GM12878 (cell line): ENCODE measurements around the gene SLC13A4. TPM values are rescaled to one million over a fixed set of nuclear protein-coding genes. Genes with fewer than 3 reads are reported as not detected.

Source experiments
- ATAC-seq: fragments of 200-7000 bp; cut with Tn5 transposase; 3 replicates; pipeline ENCODE4 v1.9.1; 2020; ENCODE audit warnings: mild to moderate bottlenecking, moderate library complexity
- BruUV-seq: library from RNA; stranded (reverse); fragments of 400-500 nt; replicated peaks from 2 replicates; lab custom pipeline; 2021; lab: Mats Ljungman, UMichigan
- CTCF ChIA-PET: fragments of 300-600 bp; sonication (Branson Sonifier 250); formaldehyde crosslinking; extraction: SDS; loops from one replicate; lab custom pipeline; 2021; ENCODE audit warnings: inconsistent platforms; lab: Yijun Ruan, JAX
- POLR2A ChIA-PET: fragments of 350-600 bp; formaldehyde crosslinking; extraction: SDS; loops from one replicate; lab custom pipeline; 2021; ENCODE audit warnings: inconsistent platforms; lab: Charles Lee
- RAD21 ChIA-PET: fragments of 300-600 bp; sonication (Branson Sonifier 250); formaldehyde crosslinking; loops from one replicate; lab custom pipeline; 2023; ENCODE audit warnings: antibody characterized with exemption; ENCODE audit not compliant: unreplicated experiment; lab: Charles Lee
- SMC1A ChIA-PET: fragments of 300-600 bp; sonication (Branson Sonifier 250); formaldehyde crosslinking; loops from one replicate; lab custom pipeline; 2023; ENCODE audit not compliant: unreplicated experiment, uncharacterized antibody; lab: Charles Lee
- DNase-seq: peaks from one replicate; pipeline ENCODE4 v3.0.0-alpha.2; 2011; ENCODE audit warnings: low read depth, low spot score
- FAIRE-seq: peaks from 3 replicates; lab custom pipeline; 2011; peaks lifted over from hg19 to GRCh38; lab: Jason Lieb, UNC
- H2AFZ ChIP-seq: 2 replicates; pipeline ENCODE4 v1.6.0; 2011; ENCODE audit warnings: low read depth, low read length, control low read depth; ENCODE audit not compliant: control insufficient read depth
- H3K27ac ChIP-seq: 2 replicates; pipeline ENCODE4 v1.5.1; 2011; ENCODE audit warnings: control low read depth; ENCODE audit not compliant: control insufficient read depth, insufficient read depth
- H3K27me3 ChIP-seq, 2 experiments: replicated peaks in 1 of 2; 2 replicates each; pipeline versions ENCODE4 v1.6.0 to v1.6.1; 2011; ENCODE audit warnings: low read length in 1 of 2; ENCODE audit not compliant: control insufficient read depth in 2 of 2, insufficient read depth in 2 of 2
- H3K36me3 ChIP-seq, 2 experiments: 2 replicates each; pipeline ENCODE4 v1.5.1; 2011; ENCODE audit warnings: low read length in 1 of 2; ENCODE audit not compliant: control insufficient read depth in 2 of 2, insufficient read depth in 2 of 2
- H3K4me1 ChIP-seq: 2 replicates; pipeline ENCODE4 v1.6.1; 2011; ENCODE audit warnings: mild to moderate bottlenecking, low read length, moderate library complexity, mixed read lengths; ENCODE audit not compliant: control insufficient read depth, insufficient read depth
- H3K4me2 ChIP-seq: 2 replicates; pipeline ENCODE4 v1.6.0; 2011; ENCODE audit warnings: control low read depth; ENCODE audit not compliant: control insufficient read depth, insufficient read depth
- H3K4me3 ChIP-seq: fragments of 200-600 bp; sonication (generic); 2 replicates; pipeline ENCODE4 v1.5.1; 2016
- H3K79me2 ChIP-seq: 2 replicates; pipeline ENCODE4 v1.6.0; 2011; ENCODE audit warnings: low read length; ENCODE audit not compliant: control insufficient read depth, insufficient read depth
- H3K9ac ChIP-seq: 2 replicates; pipeline ENCODE4 v1.8.0; 2011; ENCODE audit warnings: low read length, control low read depth, mixed read lengths; ENCODE audit not compliant: control insufficient read depth, insufficient read depth
- H3K9me3 ChIP-seq: replicated peaks from 3 replicates; pipeline ENCODE4 v1.5.1; 2011; ENCODE audit warnings: mild to moderate bottlenecking, low read length; ENCODE audit not compliant: control insufficient read depth, insufficient read depth
- H4K20me1 ChIP-seq: 2 replicates; pipeline ENCODE4 v1.6.0; 2011; ENCODE audit not compliant: control insufficient read depth, insufficient read depth
- BRCA1 ChIP-seq: IDR thresholded peaks from 2 replicates; pipeline ENCODE4 v1.6.1; 2011; ENCODE audit warnings: low read depth, low read length, improper control_type of control experiment
- GABPA ChIP-seq: IDR thresholded peaks from 2 replicates; pipeline ENCODE4 v1.6.1; 2014; ENCODE audit warnings: antibody characterized with exemption, low read depth, mild to moderate bottlenecking, inconsistent platforms
- NR2F1 ChIP-seq: fragments of 450-650 bp; conservative IDR thresholded peaks from 2 replicates; pipeline ENCODE4 v1.6.1; 2017; ENCODE audit warnings: mild to moderate bottlenecking
- PRDM15 ChIP-seq: fragments of 450-650 bp; formaldehyde crosslinking; IDR thresholded peaks from 2 replicates; pipeline ENCODE4 v1.4.0; 2020; ENCODE audit warnings: mild to moderate bottlenecking, moderate library complexity
- RB1 ChIP-seq: fragments of 450-650 bp; formaldehyde crosslinking; IDR thresholded peaks from 2 replicates; pipeline ENCODE4 v1.6.1; 2017; ENCODE audit warnings: mild to moderate bottlenecking, borderline replicate concordance
- SMAD5 ChIP-seq: IDR thresholded peaks from 2 replicates; pipeline ENCODE4 v1.6.1; 2016; ENCODE audit warnings: antibody characterized with exemption, low read depth
- TBL1XR1 ChIP-seq: IDR thresholded peaks from 2 replicates; pipeline ENCODE4 v1.6.1; 2012; ENCODE audit warnings: low read depth, low read length, improper control_type of control experiment
- ZBTB40 ChIP-seq: fragments of 450-650 bp; IDR thresholded peaks from 2 replicates; pipeline ENCODE4 v1.6.1; 2016; ENCODE audit warnings: mild to moderate bottlenecking, moderate library complexity, borderline replicate concordance
- ZNF384 ChIP-seq: IDR thresholded peaks from 2 replicates; pipeline ENCODE4 v1.6.1; 2012; ENCODE audit warnings: low read depth, mild to moderate bottlenecking, low read length, improper control_type of control experiment, borderline replicate concordance
- WGBS: methylation state at CpG from one replicate; pipeline ENCODE4 v1.1.6; 2016; ENCODE audit warnings: low lambda C conversion rate; ENCODE audit not compliant: insufficient replicate concordance, insufficient coverage; ENCODE audit errors: missing lambda C conversion rate; 5-methylcytosine and 5-hydroxymethylcytosine counted together
- in situ Hi-C: fragments of 300-500 bp; cut with MboI; formaldehyde crosslinking; loops from 9 replicates; pipeline ENCODE4 v1.14.3; 2018; ENCODE audit warnings: mixed read lengths
- intact Hi-C: fragments of 100-400 bp; cut with micrococcal nuclease; formaldehyde crosslinking; loops from one replicate; pipeline ENCODE4 v1.14.2; 2022; ENCODE audit not compliant: unreplicated experiment
- polyA plus RNA-seq, 11 experiments: library from polyadenylated mRNA; depleted of rRNA in 4 of 11; unstranded in 6 of 11; stranded (reverse) in 5 of 11; fragments of >200 nt; fragmentation: Nextera tagmentation in 4 of 11; fragmentation: Illumina TruSeq in 1 of 11; extraction: Ambion mirVana in 4 of 11; extraction: Trizol in 1 of 11; gene quantifications; 1 replicate in 1 of 11; 2 replicates in 10 of 11; pipeline versions ENCODE4 v1.2.1 to v1.2.3, GENCODE V29; 2011 to 2016; ENCODE audit warnings: inconsistent platforms in 2 of 11, missing spikeins in 2 of 11, low read depth in 1 of 11
- total RNA-seq, 4 experiments: library from RNA; depleted of rRNA in 3 of 4; stranded (reverse); fragments of >200 nt in 3 of 4; fragmentation: Illumina TruSeq in 1 of 4; extraction: Trizol in 1 of 4; gene quantifications; 2 replicates each; pipeline versions ENCODE4 v1.2.1 to v1.2.3, GENCODE V29; 2013 to 2021

The SLC13A4 gene
- total and polyA plus RNA-seq, 10 of the 15 experiments (the other 5 are each of a cell fraction or from before 2014, with no cell fraction given): 0.14 to 0.23 (median 0.20) TPM; not detected in 7

- no peak overlapping the region for H3K9ac ChIP-seq
- WGBS: 39% methylated on average over 8 of the region's 8 CpGs
Observed at GRCh38 chr7:135757719-135758411, 29.9 kb upstream of the SLC13A4 start.

More at GRCh38 chr7:135757719-135758411, 29.9 kb upstream of the SLC13A4 start:
- H3K27ac ChIP-seq: no peak overlapping the region
- H2AFZ ChIP-seq: no peak overlapping the region
- FAIRE-seq (no peak), DNase-seq (no peak), ATAC-seq (no peak)
- H3K36me3 ChIP-seq: no peaks in the 10 kb centered on the region
- no peaks in the 10 kb centered on the region for H3K4me1 ChIP-seq
- H3K4me2 ChIP-seq: no peak overlapping the region
- POLR2A ChIA-PET: no interaction called here
- RAD21 ChIA-PET: no interaction called here
- no TSS peak for BruUV-seq
- H3K9me3 ChIP-seq: no peaks in the 10 kb centered on the region; the same call in 2 of the 3 replicates
- intact Hi-C loops: no loop called here
- no peaks in the 10 kb centered on the region for H4K20me1 ChIP-seq
- TF ChIP-seq TBL1XR1 (no peak), PRDM15 (CRISPR knock-in tag) (no peak), ZNF384 (no peak), NR2F1 (no peak), BRCA1 (no peak), ZBTB40 (no peak), SMAD5 (no peak), GABPA (no peak), RB1 (no peak)
- no peaks in the 10 kb centered on the region for H3K79me2 ChIP-seq
- CTCF ChIA-PET: no interaction called here
- in situ Hi-C loops: no loop called here
- SMC1A ChIA-PET: no interaction called here
- H3K27me3 ChIP-seq: peaks cover 0 to 1% of the 10 kb centered on the region in 2 experiments
- H3K4me3 ChIP-seq: no peak overlapping the region
